ENCODE results near the gene CEP20. TPM values are rescaled to one million over a fixed set of nuclear protein-coding genes. Genes with fewer than 3 reads are reported as not detected.

The CEP20 gene
- total RNA-seq, 1 experiment from 2014 or later: 94.3 TPM

- H3K4me3 ChIP-seq (ENCODE audit: low read depth in 2 of 2, low read length in 2 of 2): no peak overlapping the region
- TF ChIP-seq, protein P1, sequence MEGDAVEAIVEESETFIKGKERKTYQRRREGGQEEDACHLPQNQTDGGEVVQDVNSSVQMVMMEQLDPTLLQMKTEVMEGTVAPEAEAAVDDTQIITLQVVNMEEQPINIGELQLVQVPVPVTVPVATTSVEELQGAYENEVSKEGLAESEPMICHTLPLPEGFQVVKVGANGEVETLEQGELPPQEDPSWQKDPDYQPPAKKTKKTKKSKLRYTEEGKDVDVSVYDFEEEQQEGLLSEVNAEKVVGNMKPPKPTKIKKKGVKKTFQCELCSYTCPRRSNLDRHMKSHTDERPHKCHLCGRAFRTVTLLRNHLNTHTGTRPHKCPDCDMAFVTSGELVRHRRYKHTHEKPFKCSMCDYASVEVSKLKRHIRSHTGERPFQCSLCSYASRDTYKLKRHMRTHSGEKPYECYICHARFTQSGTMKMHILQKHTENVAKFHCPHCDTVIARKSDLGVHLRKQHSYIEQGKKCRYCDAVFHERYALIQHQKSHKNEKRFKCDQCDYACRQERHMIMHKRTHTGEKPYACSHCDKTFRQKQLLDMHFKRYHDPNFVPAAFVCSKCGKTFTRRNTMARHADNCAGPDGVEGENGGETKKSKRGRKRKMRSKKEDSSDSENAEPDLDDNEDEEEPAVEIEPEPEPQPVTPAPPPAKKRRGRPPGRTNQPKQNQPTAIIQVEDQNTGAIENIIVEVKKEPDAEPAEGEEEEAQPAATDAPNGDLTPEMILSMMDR (IDR thresholded peaks at IDR 0.05): no peak
- TF ChIP-seq SIN3A (IDR thresholded peaks at IDR 0.05; ENCODE audit: borderline replicate concordance, insufficient read depth, low read depth, low read length) (no peak), POLR2AphosphoS5 (IDR thresholded peaks at IDR 0.05; ENCODE audit: low read depth, low read length) (no peak), TCF7L2 (IDR thresholded peaks at IDR 0.05; ENCODE audit: low read depth, low read length) (no peak)
- TF ChIP-seq, protein P2, sequence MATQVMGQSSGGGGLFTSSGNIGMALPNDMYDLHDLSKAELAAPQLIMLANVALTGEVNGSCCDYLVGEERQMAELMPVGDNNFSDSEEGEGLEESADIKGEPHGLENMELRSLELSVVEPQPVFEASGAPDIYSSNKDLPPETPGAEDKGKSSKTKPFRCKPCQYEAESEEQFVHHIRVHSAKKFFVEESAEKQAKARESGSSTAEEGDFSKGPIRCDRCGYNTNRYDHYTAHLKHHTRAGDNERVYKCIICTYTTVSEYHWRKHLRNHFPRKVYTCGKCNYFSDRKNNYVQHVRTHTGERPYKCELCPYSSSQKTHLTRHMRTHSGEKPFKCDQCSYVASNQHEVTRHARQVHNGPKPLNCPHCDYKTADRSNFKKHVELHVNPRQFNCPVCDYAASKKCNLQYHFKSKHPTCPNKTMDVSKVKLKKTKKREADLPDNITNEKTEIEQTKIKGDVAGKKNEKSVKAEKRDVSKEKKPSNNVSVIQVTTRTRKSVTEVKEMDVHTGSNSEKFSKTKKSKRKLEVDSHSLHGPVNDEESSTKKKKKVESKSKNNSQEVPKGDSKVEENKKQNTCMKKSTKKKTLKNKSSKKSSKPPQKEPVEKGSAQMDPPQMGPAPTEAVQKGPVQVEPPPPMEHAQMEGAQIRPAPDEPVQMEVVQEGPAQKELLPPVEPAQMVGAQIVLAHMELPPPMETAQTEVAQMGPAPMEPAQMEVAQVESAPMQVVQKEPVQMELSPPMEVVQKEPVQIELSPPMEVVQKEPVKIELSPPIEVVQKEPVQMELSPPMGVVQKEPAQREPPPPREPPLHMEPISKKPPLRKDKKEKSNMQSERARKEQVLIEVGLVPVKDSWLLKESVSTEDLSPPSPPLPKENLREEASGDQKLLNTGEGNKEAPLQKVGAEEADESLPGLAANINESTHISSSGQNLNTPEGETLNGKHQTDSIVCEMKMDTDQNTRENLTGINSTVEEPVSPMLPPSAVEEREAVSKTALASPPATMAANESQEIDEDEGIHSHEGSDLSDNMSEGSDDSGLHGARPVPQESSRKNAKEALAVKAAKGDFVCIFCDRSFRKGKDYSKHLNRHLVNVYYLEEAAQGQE (IDR thresholded peaks at IDR 0.05; ENCODE audit: insufficient read depth in 1 of 2, low read depth in 2 of 2, low read length in 1 of 2): no peak
- DNase-seq (ENCODE audit: low read depth, low spot score) (no peak), ATAC-seq (no peak)
- H3K27me3 ChIP-seq (ENCODE audit: control insufficient read depth, insufficient read depth, low read length): no peaks in the 10 kb centered on the region
- H3K9me3 ChIP-seq (ENCODE audit: control insufficient read depth, insufficient read depth, low read depth, low read length): no peaks in the 10 kb centered on the region
- intact Hi-C loops (cut with micrococcal nuclease; ENCODE audit: unreplicated experiment) (no loop called here), in situ Hi-C loops (cut with HindIII; ENCODE audit: low pct_unique_long_range_greater_than_20kb, low sequenced_read_pairs) (no loop called here)
- H3K4me1 ChIP-seq (ENCODE audit: control insufficient read depth, insufficient read depth, low read length): no peaks in the 10 kb centered on the region
- no peaks in the 10 kb centered on the region for H3K36me3 ChIP-seq (ENCODE audit: control insufficient read depth, insufficient read depth, low read length)
- ChIA-PET CTCF (no interaction called here), POLR2A (no interaction called here)
- BruUV-seq (replicated peaks): no TSS peak
- H3K27ac ChIP-seq (ENCODE audit: low read length): no peak overlapping the region
Observed at GRCh38 chr16:15836074-15836473, 52.3 kb downstream of the CEP20 start.

GRCh38 chr16:15835136-15835878, 53.1 kb downstream of the CEP20 start:
- TF ChIP-seq, protein P2 (IDR thresholded peaks at IDR 0.05; ENCODE audit: insufficient read depth in 1 of 2, low read depth in 2 of 2, low read length in 1 of 2): no peak
- TF ChIP-seq TCF7L2 (IDR thresholded peaks at IDR 0.05; ENCODE audit: low read depth, low read length): no peak
- H3K27me3 ChIP-seq (ENCODE audit: control insufficient read depth, insufficient read depth, low read length): no peaks in the 10 kb centered on the region
- no peaks in the 10 kb centered on the region for H3K4me1 ChIP-seq (ENCODE audit: control insufficient read depth, insufficient read depth, low read length)
- ATAC-seq (no peak), DNase-seq (ENCODE audit: low read depth, low spot score) (no peak)
- H3K27ac ChIP-seq (ENCODE audit: low read length): no peak overlapping the region
- no TSS peak for BruUV-seq (replicated peaks)
- H3K9me3 ChIP-seq (ENCODE audit: control insufficient read depth, insufficient read depth, low read depth, low read length): no peaks in the 10 kb centered on the region
- no peak overlapping the region for H3K4me3 ChIP-seq (ENCODE audit: low read depth in 2 of 2, low read length in 2 of 2)
- ChIA-PET POLR2A (no interaction called here), CTCF (no interaction called here)
- in situ Hi-C loops (cut with HindIII; ENCODE audit: low pct_unique_long_range_greater_than_20kb, low sequenced_read_pairs) (no loop called here), intact Hi-C loops (cut with micrococcal nuclease; ENCODE audit: unreplicated experiment) (no loop called here)
- no peaks in the 10 kb centered on the region for H3K36me3 ChIP-seq (ENCODE audit: control insufficient read depth, insufficient read depth, low read length)
